Measurements from ENCODE around the gene ABHD16A.

Gene ABHD16A

GRCh38 chr6:31662124-31662723, 40.9 kb downstream of the ABHD16A start:
- no peak for DNase-seq (ENCODE audit: low read depth)

- DNase-seq (ENCODE audit: low read depth): no peak
These were observed 41.6 kb downstream of the ABHD16A start for GRCh38 chr6:31661262-31662123.

- peak; percentile 85 for DNase-seq (ENCODE audit: low read depth)
These were observed 42.5 kb downstream of the ABHD16A start, which contains the start of gene C6orf47 for GRCh38 chr6:31660381-31661261. Gene C6orf47 (minus strand): TSS chr6:31660778. CDS start chr6:31659947, 831 bp downstream.

- DNase-seq (ENCODE audit: low read depth): peak; percentile 36
These were observed 43.3 kb downstream of the ABHD16A start for GRCh38 chr6:31659649-31660380.

GRCh38 chr6:31658983-31659648, 44.0 kb downstream of the ABHD16A start:
- DNase-seq (ENCODE audit: low read depth): no peak

- no peak for DNase-seq (ENCODE audit: low read depth)
These were observed 44.9 kb downstream of the ABHD16A start for GRCh38 chr6:31658158-31658688.

- DNase-seq (ENCODE audit: low read depth): no peak
These were observed 45.5 kb downstream of the ABHD16A start for GRCh38 chr6:31657406-31658157.

GRCh38 chr6:31655349-31656237, 47.5 kb downstream of the ABHD16A start, which contains the start of gene APOM:
Gene APOM (plus strand): TSS chr6:31655894. CDS start chr6:31655967, 73 bp downstream.
- DNase-seq (ENCODE audit: low read depth): no peak

GRCh38 chr6:31654574-31655348, 48.4 kb downstream of the ABHD16A start:
- DNase-seq (ENCODE audit: low read depth): no peak

- DNase-seq (ENCODE audit: low read depth): no peak
These were observed 50.0 kb downstream of the ABHD16A start for GRCh38 chr6:31652925-31653724.

GRCh38 chr6:31651602-31652191, 51.4 kb downstream of the ABHD16A start:
- DNase-seq (ENCODE audit: low read depth): peak; percentile 79

- no peak for DNase-seq (ENCODE audit: low read depth)
These were observed 57.8 kb downstream of the ABHD16A start for GRCh38 chr6:31645325-31645724.

- DNase-seq (ENCODE audit: low read depth): no peak
These were observed 59.2 kb downstream of the ABHD16A start for GRCh38 chr6:31643818-31644454.

- DNase-seq (ENCODE audit: low read depth): no peak
These were observed 60.1 kb downstream of the ABHD16A start for GRCh38 chr6:31642798-31643570.

GRCh38 chr6:31641370-31641769, 61.8 kb downstream of the ABHD16A start:
- DNase-seq (ENCODE audit: low read depth): no peak

GRCh38 chr6:31640612-31641011, 62.5 kb downstream of the ABHD16A start:
- no peak for DNase-seq (ENCODE audit: low read depth)

Data from iris pigment epithelial cell (primary cell).